ENCODE measurements around the gene SLC10A7.

DNA sequence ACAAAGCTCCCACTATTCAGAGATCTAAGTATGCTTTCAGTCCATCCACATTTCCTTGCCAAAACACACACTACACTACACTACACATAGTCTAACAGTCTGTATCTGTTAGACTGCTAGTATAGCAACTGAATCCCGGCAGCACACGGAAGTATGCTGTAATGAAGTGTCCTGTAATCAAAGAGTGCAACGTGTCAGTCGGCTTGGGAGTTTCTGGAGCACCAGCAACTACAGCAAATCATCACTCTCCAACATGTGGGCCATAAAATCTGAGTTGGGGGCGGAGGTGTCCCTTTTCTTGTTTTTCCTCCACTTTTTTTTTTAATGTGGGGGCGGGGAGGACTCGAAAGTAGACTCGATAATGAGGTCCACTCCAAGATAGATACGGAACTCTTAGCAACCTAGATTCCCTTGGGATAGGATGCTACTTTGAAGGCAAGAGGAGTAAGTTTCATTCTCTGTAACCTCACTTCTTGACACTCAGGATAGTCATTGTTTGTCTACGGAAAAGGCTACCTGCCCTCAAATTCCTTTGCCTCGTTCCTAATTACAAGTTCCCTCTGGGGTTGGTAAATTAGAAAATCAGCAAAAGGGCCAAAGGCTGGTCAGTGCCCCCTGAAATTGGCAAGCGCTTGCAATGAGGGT, 722 bp downstream of the SLC10A7 start:
- TF ChIP-seq, protein P1, sequence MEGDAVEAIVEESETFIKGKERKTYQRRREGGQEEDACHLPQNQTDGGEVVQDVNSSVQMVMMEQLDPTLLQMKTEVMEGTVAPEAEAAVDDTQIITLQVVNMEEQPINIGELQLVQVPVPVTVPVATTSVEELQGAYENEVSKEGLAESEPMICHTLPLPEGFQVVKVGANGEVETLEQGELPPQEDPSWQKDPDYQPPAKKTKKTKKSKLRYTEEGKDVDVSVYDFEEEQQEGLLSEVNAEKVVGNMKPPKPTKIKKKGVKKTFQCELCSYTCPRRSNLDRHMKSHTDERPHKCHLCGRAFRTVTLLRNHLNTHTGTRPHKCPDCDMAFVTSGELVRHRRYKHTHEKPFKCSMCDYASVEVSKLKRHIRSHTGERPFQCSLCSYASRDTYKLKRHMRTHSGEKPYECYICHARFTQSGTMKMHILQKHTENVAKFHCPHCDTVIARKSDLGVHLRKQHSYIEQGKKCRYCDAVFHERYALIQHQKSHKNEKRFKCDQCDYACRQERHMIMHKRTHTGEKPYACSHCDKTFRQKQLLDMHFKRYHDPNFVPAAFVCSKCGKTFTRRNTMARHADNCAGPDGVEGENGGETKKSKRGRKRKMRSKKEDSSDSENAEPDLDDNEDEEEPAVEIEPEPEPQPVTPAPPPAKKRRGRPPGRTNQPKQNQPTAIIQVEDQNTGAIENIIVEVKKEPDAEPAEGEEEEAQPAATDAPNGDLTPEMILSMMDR (IDR thresholded peaks at IDR 0.05): no peak
- TF ChIP-seq POLR2AphosphoS5 (IDR thresholded peaks at IDR 0.05) (no peak), POLR2A (IDR thresholded peaks at IDR 0.05) (no peak), EP300 (IDR thresholded peaks at IDR 0.05) (no peak)
